H1 (cell line): ENCODE measurements around the gene ATP5F1E. TPM values are rescaled to one million over a fixed set of nuclear protein-coding genes. Genes with fewer than 3 reads are reported as not detected.

ENCODE experiments used
- CBX5 ChIP-seq: fragments of 300-800, 300-1000 bp; sonication (generic); IDR thresholded peaks from 2 replicates; pipeline ENCODE4 v1.7.1; 2016; ENCODE audit warnings: antibody characterized with exemption, low read length, low read depth
- CREB1 ChIP-seq: IDR thresholded peaks from 2 replicates; pipeline ENCODE4 v1.6.1; 2012; ENCODE audit warnings: inconsistent platforms
- KDM1A ChIP-seq: fragments of 200-600, 300-600 bp; sonication (generic); IDR thresholded peaks from 2 replicates; pipeline ENCODE4 v1.7.1; 2016; ENCODE audit warnings: mild to moderate bottlenecking, low read length, borderline replicate concordance
- RAD21 ChIP-seq, 2 experiments: IDR thresholded peaks in 1 of 2; conservative IDR thresholded peaks in 1 of 2; 2 replicates each; pipeline ENCODE4 v1.6.1; 2011; ENCODE audit warnings: low read depth in 2 of 2, low read length in 2 of 2, improper control_type of control experiment in 1 of 2, inconsistent platforms in 1 of 2, mild to moderate bottlenecking in 1 of 2, moderate library complexity in 1 of 2
- SIN3A ChIP-seq, 2 experiments: IDR thresholded peaks in 1 of 2; conservative IDR thresholded peaks in 1 of 2; 2 replicates each; pipeline ENCODE4 v1.6.1; 2011 to 2012; ENCODE audit warnings: low read length in 2 of 2, improper control_type of control experiment in 1 of 2, low read depth in 1 of 2, mild to moderate bottlenecking in 1 of 2
- TAF7 ChIP-seq: optimal IDR thresholded peaks from 2 replicates; pipeline ENCODE3; 2011; ENCODE audit warnings: low read depth, mild to moderate bottlenecking, inconsistent platforms, low read length, moderate library complexity, borderline replicate concordance
- YY1 ChIP-seq: IDR thresholded peaks from 2 replicates; pipeline ENCODE4 v1.6.1; 2011; ENCODE audit warnings: low read depth, mild to moderate bottlenecking, low read length
- ZNF274 ChIP-seq: IDR thresholded peaks from 2 replicates; pipeline ENCODE4 v1.7.0; 2012; ENCODE audit warnings: low read length, borderline replicate concordance; ENCODE audit errors: extremely low read depth
- polyA plus RNA-seq, 7 experiments: library from polyadenylated mRNA; depleted of rRNA in 3 of 7; stranded (reverse) in 5 of 7; unstranded in 2 of 7; fragments of >200 nt in 5 of 7; fragments of 200-250 nt in 2 of 7; gene quantifications; 1 replicate in 5 of 7; 2 replicates in 1 of 7; 4 replicates in 1 of 7; pipeline versions ENCODE4 v1.2.1 to v1.2.3, GENCODE V29; 2011 to 2013; ENCODE audit warnings: missing spikeins in 2 of 7, mixed read lengths in 2 of 7
- total RNA-seq: library from RNA; stranded (reverse); fragmentation: NEBNext Ultra II Directional; extraction: Animal tissue kit (Norgen Biotek cat#: 25700); gene quantifications from 2 replicates; pipeline ENCODE4 v1.2.1, GENCODE V29; 2021

ATP5F1E gene
- total and polyA plus RNA-seq, 2 of the 8 experiments (the other 6 are each of a cell fraction or from before 2014, with no cell fraction given): 15.7 to 47.8 TPM

GRCh38 chr20:58978351-58979190, 53.6 kb downstream of the ATP5F1E start (continued):
- no peak for TF ChIP-seq CBX5
- no peak for TF ChIP-seq ZNF274
- TF ChIP-seq CREB1: no peak
- no peak for TF ChIP-seq RAD21 (IDR thresholded peaks at IDR 0.05 in 1 of 2, conservative IDR thresholded peaks at IDR 0.05 in 1 of 2; ENCODE audit: low read depth in 2 of 2, low read length in 2 of 2)
- no peak for TF ChIP-seq YY1
- TF ChIP-seq SIN3A (conservative IDR thresholded peaks at IDR 0.05 in 1 of 2, IDR thresholded peaks at IDR 0.05 in 1 of 2; ENCODE audit: low read depth in 1 of 2, low read length in 2 of 2): no peak
- TF ChIP-seq KDM1A: no peak
- TF ChIP-seq TAF7: no peak
- TF ChIP-seq, all 59 proteins: peak for 0
